Activated CD4-positive, alpha-beta memory T cell treated with anti-CD3 and anti-CD28 coated beads, Interleukin-2, amount 10 ng/mL, durations not matched to agents 7 days and 5 days (primary cell): Measurements from ENCODE around the gene ABHD11. TPM values are rescaled to one million over a fixed set of nuclear protein-coding genes. Genes with fewer than 3 reads are reported as not detected.

ENCODE experiments used
- total RNA-seq, 2 experiments: library from RNA; stranded (reverse); gene quantifications; one replicate each; pipeline ENCODE4 v1.2.3, GENCODE V29; 2021

Gene ABHD11
- total RNA-seq, 2 experiments from 2014 or later: 12.3 to 13.7 TPM

Other genes with a start within 250 kb of the ABHD11 start
- gene BAZ1B, start 216.5 kb downstream of the ABHD11 start, total RNA-seq: 10 to 100 TPM; 84.5 to 86.2 TPM
- 10 to 100 TPM; 68.9 to 71.6 TPM for gene BCL7B, start 181.1 kb downstream of the ABHD11 start, total RNA-seq
- 10 to 100 TPM; 27.1 to 29.0 TPM for gene TBL2, start 160.2 kb downstream of the ABHD11 start, total RNA-seq
- gene MLXIPL, start 114.3 kb downstream of the ABHD11 start, total RNA-seq: not detected
- under 1 TPM; 0.33 to 0.40 TPM for gene VPS37D, start 71.0 kb downstream of the ABHD11 start, total RNA-seq
- 1 to 10 TPM; 5.9 to 6.4 TPM for gene DNAJC30, start 55.3 kb downstream of the ABHD11 start, total RNA-seq
- gene BUD23, start 55.2 kb downstream of the ABHD11 start, total RNA-seq: 10 to 100 TPM; 57.0 to 57.2 TPM
- 10 to 100 TPM; 27.9 to 30.7 TPM for gene STX1A, start 19.1 kb downstream of the ABHD11 start, total RNA-seq
- gene CLDN3, start 31.5 kb upstream of the ABHD11 start, total RNA-seq: not detected
- under 1 TPM in 1 of 2 experiments, not detected in 1; 0.10 TPM for gene CLDN4, start 92.2 kb upstream of the ABHD11 start, total RNA-seq
- 1 to 10 TPM; 3.3 to 3.7 TPM for gene METTL27, start 103.7 kb upstream of the ABHD11 start, total RNA-seq
- gene TMEM270, start 122.4 kb upstream of the ABHD11 start, total RNA-seq: not detected